Neural progenitor cell (in vitro differentiated cells): ENCODE measurements around the gene SPINK1. TPM values are rescaled to one million over a fixed set of nuclear protein-coding genes. Genes with fewer than 3 reads are reported as not detected.

ENCODE experiments used
- DNase-seq: peaks from one replicate; pipeline ENCODE4 v3.0.0-alpha.2; 2016; ENCODE audit warnings: low spot score
- H2AFZ ChIP-seq: fragments of 200-600 bp; sonication (generic); replicated peaks from 2 replicates; pipeline ENCODE4 v1.6.1; 2016; ENCODE audit warnings: antibody characterized with exemption
- H3F3A ChIP-seq: fragments of 200-600 bp; sonication (generic); 2 replicates; pipeline ENCODE4 v1.6.1; 2016; ENCODE audit warnings: antibody characterized with exemption, low read depth
- H3K27ac ChIP-seq: fragments of 200-600 bp; sonication (generic); 2 replicates; pipeline ENCODE4 v1.5.1; 2016; ENCODE audit warnings: mild to moderate bottlenecking
- H3K27me3 ChIP-seq: fragments of 200-600 bp; sonication (generic); 2 replicates; pipeline ENCODE4 v1.6.1; 2016; ENCODE audit warnings: mild to moderate bottlenecking, moderate library complexity
- H3K36me3 ChIP-seq: fragments of 200-600 bp; sonication (generic); 2 replicates; pipeline ENCODE4 v1.5.1; 2016
- H3K4me1 ChIP-seq: fragments of 200-600 bp; sonication (generic); 2 replicates; pipeline ENCODE4 v1.6.1; 2016; ENCODE audit warnings: mixed run types
- H3K4me2 ChIP-seq: fragments of 200-600 bp; sonication (generic); 2 replicates; pipeline ENCODE4 v1.6.1; 2016
- H3K4me3 ChIP-seq: fragments of 200-600 bp; sonication (generic); 2 replicates; pipeline ENCODE4 v1.5.1; 2016
- H3K79me2 ChIP-seq: fragments of 200-600 bp; sonication (generic); 2 replicates; pipeline ENCODE4 v1.6.1; 2016; ENCODE audit warnings: low read depth
- H3K9ac ChIP-seq: fragments of 200-600 bp; sonication (generic); 2 replicates; pipeline ENCODE4 v1.6.1; 2016
- H3K9me3 ChIP-seq: fragments of 200-600 bp; sonication (generic); 2 replicates; pipeline ENCODE4 v1.5.1; 2016; ENCODE audit warnings: low read depth
- H4K20me1 ChIP-seq: fragments of 200-600 bp; sonication (generic); 2 replicates; pipeline ENCODE4 v1.6.1; 2016; ENCODE audit warnings: low read depth
- H3K27ac Mint-ChIP-seq: 3 replicates; pipeline ENCODE4 v1.8.0; 2021; ENCODE audit warnings: mixed read lengths
- H3K27me3 Mint-ChIP-seq: 2 replicates; pipeline ENCODE4 v1.8.0; 2022; ENCODE audit warnings: low read depth, mild to moderate bottlenecking, inconsistent platforms, moderate library complexity, mixed read lengths; ENCODE audit not compliant: insufficient read depth
- H3K36me3 Mint-ChIP-seq: 3 replicates; pipeline ENCODE4 v1.8.0; 2021; ENCODE audit warnings: mixed read lengths
- H3K4me1 Mint-ChIP-seq: 3 replicates; pipeline ENCODE4 v1.8.0; 2021; ENCODE audit warnings: mixed read lengths
- H3K4me3 Mint-ChIP-seq: 3 replicates; pipeline ENCODE4 v1.8.0; 2021; ENCODE audit warnings: mild to moderate bottlenecking, moderate library complexity, mixed read lengths
- H3K9me3 Mint-ChIP-seq: 3 replicates; pipeline ENCODE4 v1.8.0; 2020; ENCODE audit warnings: mixed read lengths
- CTCF ChIP-seq: fragments of 200-600 bp; sonication (generic); IDR thresholded peaks from 2 replicates; pipeline ENCODE4 v1.5.1; 2017; ENCODE audit warnings: antibody characterized with exemption, mild to moderate bottlenecking
- EZH2 ChIP-seq: fragments of 200-600 bp; sonication (generic); IDR thresholded peaks from 2 replicates; pipeline ENCODE4 v1.6.1; 2017; ENCODE audit warnings: antibody characterized with exemption, mild to moderate bottlenecking, moderate library complexity
- EZH2phosphoT487 ChIP-seq: fragments of 200-600 bp; sonication (generic); IDR thresholded peaks from 2 replicates; pipeline ENCODE4 v1.6.1; 2017; ENCODE audit warnings: antibody characterized with exemption
- total RNA-seq: library from RNA; depleted of rRNA; stranded (reverse); fragments of >200 nt; gene quantifications from 2 replicates; pipeline ENCODE4 v1.2.3, GENCODE V29; 2015; ENCODE audit warnings: low replicate concordance

SPINK1 gene
- total RNA-seq, 1 donor from 2014 or later, result not detected

DNA sequence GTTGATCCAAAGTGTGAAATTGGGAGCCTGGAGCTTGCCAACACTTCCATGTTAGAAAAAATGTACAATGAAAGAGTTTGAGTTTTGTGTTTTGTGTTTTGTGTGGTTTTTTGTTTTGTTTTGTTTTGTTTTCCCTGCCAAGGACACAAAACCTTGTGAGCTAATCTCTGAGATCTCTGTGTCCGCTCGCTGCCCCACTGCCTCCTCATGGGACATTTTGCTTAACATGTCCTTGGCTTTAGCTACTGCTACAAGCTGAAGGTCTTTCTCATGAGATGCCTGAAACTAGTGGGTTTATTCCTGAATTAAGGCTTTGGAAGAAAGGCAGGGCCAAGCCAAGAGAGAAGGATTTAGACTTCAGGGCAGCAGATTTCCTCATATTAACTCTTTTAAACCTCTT lies 41.7 kb downstream of the SPINK1 start:
- DNase-seq, result no peak

GRCh38 chr5:147788023-147788422 lies 43.4 kb downstream of the SPINK1 start:
- peaks cover 3% of the 10 kb centered on the region for H3K27me3 Mint-ChIP-seq
- Histone ChIP-seq H3K4me2 (no peak overlapping the region), H2AFZ (no peak overlapping the region), H3K27ac (no peak overlapping the region), H4K20me1 (no peaks in the 10 kb centered on the region), H3K9me3 (no peaks in the 10 kb centered on the region), H3K9ac (no peak overlapping the region), H3K36me3 (no peaks in the 10 kb centered on the region), H3K27me3 (no peaks in the 10 kb centered on the region), H3F3A (no peaks in the 10 kb centered on the region), H3K79me2 (no peaks in the 10 kb centered on the region), H3K4me1 (peaks cover 3% of the 10 kb centered on the region), H3K4me3 (no peak overlapping the region)
- DNase-seq, result no peak
- H3K36me3 Mint-ChIP-seq, result no peaks in the 10 kb centered on the region
- no peaks in the 10 kb centered on the region for H3K9me3 Mint-ChIP-seq
- peaks cover 22% of the 10 kb centered on the region for H3K4me1 Mint-ChIP-seq
- TF ChIP-seq EZH2 (no peak), CTCF (no peak), EZH2phosphoT487 (no peak)
- H3K27ac Mint-ChIP-seq, result no peak overlapping the region
- H3K4me3 Mint-ChIP-seq, result no peak overlapping the region

More for the DNA sequence above, 41.7 kb downstream of the SPINK1 start:
- Mint-ChIP-seq H3K36me3 (no peaks in the 10 kb centered on the region), H3K4me3 (no peak overlapping the region), H3K4me1 (peaks cover 11% of the 10 kb centered on the region), H3K27ac (no peak overlapping the region), H3K9me3 (no peaks in the 10 kb centered on the region), H3K27me3 (no peaks in the 10 kb centered on the region)
- Histone ChIP-seq H3K4me3 (no peak overlapping the region), H3K27ac (no peak overlapping the region), H3F3A (no peaks in the 10 kb centered on the region), H3K27me3 (no peaks in the 10 kb centered on the region), H3K9me3 (no peaks in the 10 kb centered on the region), H2AFZ (no peak overlapping the region), H3K36me3 (no peaks in the 10 kb centered on the region), H3K79me2 (no peaks in the 10 kb centered on the region), H3K4me1 (no peaks in the 10 kb centered on the region), H3K9ac (no peak overlapping the region), H3K4me2 (no peak overlapping the region), H4K20me1 (no peaks in the 10 kb centered on the region)
- no peak for TF ChIP-seq CTCF
- TF ChIP-seq EZH2, result no peak
- TF ChIP-seq EZH2phosphoT487, result no peak

DNA sequence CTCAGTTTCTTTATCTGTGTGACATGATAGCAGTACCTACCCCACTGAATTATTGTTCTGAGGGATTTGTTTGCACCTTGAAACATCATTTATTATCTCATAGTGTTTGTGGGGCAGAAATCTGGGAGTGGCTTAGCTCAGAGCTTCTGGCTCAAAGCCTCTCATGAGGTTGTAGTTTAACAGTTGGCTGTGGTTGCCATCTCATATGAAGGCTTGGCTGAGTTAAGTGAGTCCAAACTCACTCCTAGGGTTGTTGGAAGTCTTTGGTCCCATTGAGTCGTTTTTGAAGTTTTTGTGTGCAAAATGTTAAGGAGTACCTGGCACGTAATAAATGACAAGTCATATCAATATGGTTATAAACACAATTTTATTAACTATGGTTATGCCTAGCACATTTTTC lies 45.3 kb downstream of the SPINK1 start:
- Histone ChIP-seq H3K4me3 (no peak overlapping the region), H3K79me2 (peaks cover 6% of the 10 kb centered on the region), H3K4me2 (no peak overlapping the region), H3K27me3 (no peaks in the 10 kb centered on the region), H4K20me1 (no peaks in the 10 kb centered on the region), H3F3A (peaks cover 13% of the 10 kb centered on the region), H3K9me3 (no peaks in the 10 kb centered on the region), H3K27ac (no peak overlapping the region), H3K36me3 (no peaks in the 10 kb centered on the region), H2AFZ (no peak overlapping the region), H3K4me1 (peaks cover 11% of the 10 kb centered on the region), H3K9ac (no peak overlapping the region)
- Mint-ChIP-seq H3K36me3 (no peaks in the 10 kb centered on the region), H3K27me3 (peaks cover 3% of the 10 kb centered on the region), H3K9me3 (no peaks in the 10 kb centered on the region), H3K4me1 (peaks cover 25% of the 10 kb centered on the region), H3K27ac (no peak overlapping the region), H3K4me3 (no peak overlapping the region)
- TF ChIP-seq EZH2phosphoT487 (no peak), CTCF (no peak), EZH2 (no peak)
- DNase-seq, result no peak
